ENCODE measurements around the gene SPEN. TPM values are rescaled to one million over a fixed set of nuclear protein-coding genes. Genes with fewer than 3 reads are reported as not detected.
A peak's percentile ranks its signal among the peaks of the same experiment; 100 is the strongest.

The SPEN gene
- total RNA-seq, 1 experiment from 2014 or later, result 70.3 TPM

GRCh38 chr1:15870421-15870820 lies 22.9 kb downstream of the SPEN start:
- POLR2A ChIA-PET (ENCODE audit: low non-redundant PET), result no interaction called here
- intact Hi-C loops (cut with micrococcal nuclease; ENCODE audit: unreplicated experiment), result no loop called here

GRCh38 chr1:15874471-15874870 lies 27.0 kb downstream of the SPEN start:
- CTCF ChIA-PET, result no interaction called here
- H3K27me3 ChIP-seq (replicated peaks; ENCODE audit: insufficient read depth, low read depth, low read length, poor library complexity), result no peaks in the 10 kb centered on the region
- H3K36me3 ChIP-seq (ENCODE audit: insufficient read depth, low read length, poor library complexity, severe bottlenecking), result peaks cover 20% of the 10 kb centered on the region
- intact Hi-C loops (cut with micrococcal nuclease; ENCODE audit: unreplicated experiment), result no loop called here
- no peak for DNase-seq (ENCODE audit: low spot score)
- no peak overlapping the region for H3K4me3 ChIP-seq (ENCODE audit: low read depth, low read length, poor library complexity, severe bottlenecking)
- no TSS peak for BruUV-seq (replicated peaks)
- no peak for TF ChIP-seq CTCF (conservative IDR thresholded peaks at IDR 0.05; ENCODE audit: low read depth, low read length)
- TF ChIP-seq EZH2 (IDR thresholded peaks at IDR 0.05; ENCODE audit: borderline replicate concordance, low read depth, low read length, poor library complexity, severe bottlenecking), result no peak
- peaks cover 10% of the 10 kb centered on the region for H3K4me1 ChIP-seq (ENCODE audit: insufficient read depth, low read length, poor library complexity, severe bottlenecking)
- POLR2A ChIA-PET (ENCODE audit: low non-redundant PET), result no interaction called here
- no peaks in the 10 kb centered on the region for H3K9me3 ChIP-seq (ENCODE audit: low read depth, low read length, poor library complexity, severe bottlenecking)
- H3K27ac ChIP-seq (ENCODE audit: low read depth, low read length, poor library complexity, severe bottlenecking), result no peak overlapping the region

More at GRCh38 chr1:15870421-15870820, 22.9 kb downstream of the SPEN start:
- no TSS peak for BruUV-seq (replicated peaks)
- TF ChIP-seq EZH2 (IDR thresholded peaks at IDR 0.05; ENCODE audit: borderline replicate concordance, low read depth, low read length, poor library complexity, severe bottlenecking) (no peak), CTCF (conservative IDR thresholded peaks at IDR 0.05; ENCODE audit: low read depth, low read length) (no peak)
- no peak overlapping the region for H3K4me3 ChIP-seq (ENCODE audit: low read depth, low read length, poor library complexity, severe bottlenecking)
- H3K36me3 ChIP-seq (ENCODE audit: insufficient read depth, low read length, poor library complexity, severe bottlenecking), result peaks cover 9% of the 10 kb centered on the region
- DNase-seq (ENCODE audit: low spot score), result no peak
- no peaks in the 10 kb centered on the region for H3K9me3 ChIP-seq (ENCODE audit: low read depth, low read length, poor library complexity, severe bottlenecking)
- CTCF ChIA-PET, result no interaction called here
- no peak overlapping the region for H3K27ac ChIP-seq (ENCODE audit: low read depth, low read length, poor library complexity, severe bottlenecking)
- peaks cover 15% of the 10 kb centered on the region for H3K4me1 ChIP-seq (ENCODE audit: insufficient read depth, low read length, poor library complexity, severe bottlenecking)
- H3K27me3 ChIP-seq (replicated peaks; ENCODE audit: insufficient read depth, low read depth, low read length, poor library complexity), result no peaks in the 10 kb centered on the region

- DNase-seq (ENCODE audit: low spot score), result no peak
- intact Hi-C loops (cut with micrococcal nuclease; ENCODE audit: unreplicated experiment), result no loop called here
- no peak overlapping the region for H3K4me3 ChIP-seq (ENCODE audit: low read depth, low read length, poor library complexity, severe bottlenecking)
- BruUV-seq (replicated peaks), result no TSS peak
- H3K9me3 ChIP-seq (ENCODE audit: low read depth, low read length, poor library complexity, severe bottlenecking), result no peaks in the 10 kb centered on the region
- H3K27me3 ChIP-seq (replicated peaks; ENCODE audit: insufficient read depth, low read depth, low read length, poor library complexity), result no peaks in the 10 kb centered on the region
- H3K36me3 ChIP-seq (ENCODE audit: insufficient read depth, low read length, poor library complexity, severe bottlenecking), result peaks cover 20% of the 10 kb centered on the region
- no peak for TF ChIP-seq EZH2 (IDR thresholded peaks at IDR 0.05; ENCODE audit: borderline replicate concordance, low read depth, low read length, poor library complexity, severe bottlenecking)
- 0 out of 2 replicates have a peak, but pooled peaks have one; percentile 11 for TF ChIP-seq CTCF (conservative IDR thresholded peaks at IDR 0.05; ENCODE audit: low read depth, low read length)
- CTCF ChIA-PET, result no interaction called here
- H3K27ac ChIP-seq (ENCODE audit: low read depth, low read length, poor library complexity, severe bottlenecking), result no peak overlapping the region
- H3K4me1 ChIP-seq (ENCODE audit: insufficient read depth, low read length, poor library complexity, severe bottlenecking), result peaks cover 10% of the 10 kb centered on the region
- POLR2A ChIA-PET (ENCODE audit: low non-redundant PET), result no interaction called here
Observed at GRCh38 chr1:15876357-15877055, 29.0 kb downstream of the SPEN start.
